ENCODE data around the gene ZNF276.

GRCh38 chr16:89723279-89724250 lies 2.2 kb downstream of the ZNF276 start:
- 0 out of 2 replicates have a peak, but pooled peaks have one; percentile 22 for TF ChIP-seq POLR2A (IDR thresholded peaks at IDR 0.05; ENCODE audit: low read depth, low read length)
- TF ChIP-seq POLR2AphosphoS5 (IDR thresholded peaks at IDR 0.05; ENCODE audit: low read depth, low read length), result no peak
